GM18502 (cell line): ENCODE data around the gene GNAO1.
A peak's percentile ranks its signal among the peaks of the same experiment; 100 is the strongest.

Experiments used
- ATAC-seq: cut with Tn5 transposase; IDR thresholded peaks from one replicate; pipeline ENCODE4 v1.9.1; 2021; ENCODE audit warnings: mild to moderate bottlenecking; ENCODE audit not compliant: unreplicated experiment, poor library complexity

Gene GNAO1

DNA sequence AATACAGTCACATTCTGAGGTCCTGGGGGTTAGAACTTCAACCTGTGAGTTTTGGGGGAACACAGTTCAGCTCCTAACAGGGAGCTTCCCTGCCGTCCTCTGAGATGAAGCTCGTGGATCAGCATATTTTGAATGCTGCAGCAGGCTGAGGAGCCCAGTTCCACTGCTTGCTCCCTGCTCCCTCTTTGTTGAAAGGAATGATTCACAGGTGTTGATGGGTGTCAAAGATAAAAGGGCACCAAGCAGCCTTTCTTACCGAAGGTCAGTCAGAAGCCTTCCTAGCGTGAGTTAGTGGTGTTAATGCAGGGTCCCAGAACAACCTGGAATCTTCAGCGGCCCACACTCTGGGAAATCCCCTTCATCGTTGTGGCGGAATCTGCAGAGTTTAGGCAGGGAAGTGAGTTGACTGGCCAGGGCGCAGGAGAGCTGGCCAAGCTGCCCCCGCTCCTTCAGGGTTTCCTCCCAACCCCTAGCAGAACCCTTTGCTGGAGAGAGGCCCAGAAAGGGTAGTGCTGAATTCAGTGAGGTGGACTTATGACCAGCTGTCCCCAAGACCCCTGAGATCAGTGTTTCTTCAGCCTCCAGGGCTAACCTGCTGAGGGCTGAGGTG is 114.8 kb downstream of the GNAO1 start:
- ATAC-seq: no peak

DNA sequence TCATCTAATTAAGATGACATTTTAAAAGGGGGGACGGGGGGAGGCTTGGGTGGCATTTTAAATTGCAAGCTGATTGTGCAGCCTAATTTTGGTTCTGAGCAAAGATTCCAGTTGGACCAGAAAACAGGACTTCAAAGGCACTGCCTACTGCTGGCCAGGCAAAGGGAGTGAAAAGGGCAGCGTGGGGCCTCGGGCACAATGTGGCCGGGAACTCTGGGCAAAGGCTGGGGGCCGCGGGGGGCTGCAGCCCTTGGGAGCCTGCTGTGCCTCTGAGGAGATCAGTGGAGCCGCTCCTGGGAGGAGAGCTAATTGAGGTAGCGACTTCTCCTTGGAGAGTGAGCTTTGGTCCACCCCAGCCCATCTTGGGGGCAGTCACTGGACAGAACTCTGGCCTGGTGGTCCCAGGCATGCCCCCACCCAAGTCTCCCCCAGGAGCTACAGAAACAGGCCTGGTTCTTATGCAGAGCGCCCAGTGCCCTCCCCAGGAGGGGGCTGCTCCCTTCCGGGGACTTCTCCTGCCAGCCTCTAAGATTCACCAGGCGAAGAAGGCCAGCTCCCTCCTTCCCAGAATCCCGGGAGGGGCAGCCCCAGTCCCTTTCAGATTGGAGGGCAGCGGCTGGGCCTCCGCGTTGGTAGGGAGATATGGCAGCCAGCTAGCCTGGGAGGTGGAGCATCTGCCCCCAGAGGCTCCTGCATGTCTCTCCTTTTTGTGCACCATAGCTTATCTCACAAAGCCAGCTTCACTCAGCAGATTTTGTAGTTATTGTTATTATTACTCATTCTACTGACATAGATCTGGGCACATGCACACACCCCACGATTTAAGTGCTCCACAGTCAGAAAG is 115.6 kb downstream of the GNAO1 start:
- ATAC-seq: no peak

- ATAC-seq: no peak
Observed at GRCh38 chr16:56307534-56307873, 116.2 kb downstream of the GNAO1 start.

GRCh38 chr16:56309008-56309407 is 117.7 kb downstream of the GNAO1 start:
- ATAC-seq: no peak

DNA sequence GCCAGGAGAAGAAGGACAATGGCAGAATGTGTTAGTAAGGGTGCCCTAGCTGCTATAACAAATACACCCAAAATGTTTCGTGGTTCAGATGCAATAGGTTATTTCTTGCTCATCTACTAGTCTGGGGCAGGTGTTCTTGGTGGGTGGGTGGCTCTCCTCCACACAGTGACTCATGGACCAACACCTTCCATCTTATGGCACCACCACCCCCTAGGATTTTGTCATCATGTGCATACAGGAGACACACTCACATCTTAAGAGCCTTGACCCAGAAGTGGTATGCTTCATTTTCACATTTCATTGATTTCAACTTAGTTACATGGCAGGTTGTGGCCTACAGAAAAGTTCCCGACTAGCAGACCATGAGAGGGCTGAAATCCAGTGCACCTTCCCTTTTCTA is 119.4 kb downstream of the GNAO1 start:
- ATAC-seq: no peak

DNA sequence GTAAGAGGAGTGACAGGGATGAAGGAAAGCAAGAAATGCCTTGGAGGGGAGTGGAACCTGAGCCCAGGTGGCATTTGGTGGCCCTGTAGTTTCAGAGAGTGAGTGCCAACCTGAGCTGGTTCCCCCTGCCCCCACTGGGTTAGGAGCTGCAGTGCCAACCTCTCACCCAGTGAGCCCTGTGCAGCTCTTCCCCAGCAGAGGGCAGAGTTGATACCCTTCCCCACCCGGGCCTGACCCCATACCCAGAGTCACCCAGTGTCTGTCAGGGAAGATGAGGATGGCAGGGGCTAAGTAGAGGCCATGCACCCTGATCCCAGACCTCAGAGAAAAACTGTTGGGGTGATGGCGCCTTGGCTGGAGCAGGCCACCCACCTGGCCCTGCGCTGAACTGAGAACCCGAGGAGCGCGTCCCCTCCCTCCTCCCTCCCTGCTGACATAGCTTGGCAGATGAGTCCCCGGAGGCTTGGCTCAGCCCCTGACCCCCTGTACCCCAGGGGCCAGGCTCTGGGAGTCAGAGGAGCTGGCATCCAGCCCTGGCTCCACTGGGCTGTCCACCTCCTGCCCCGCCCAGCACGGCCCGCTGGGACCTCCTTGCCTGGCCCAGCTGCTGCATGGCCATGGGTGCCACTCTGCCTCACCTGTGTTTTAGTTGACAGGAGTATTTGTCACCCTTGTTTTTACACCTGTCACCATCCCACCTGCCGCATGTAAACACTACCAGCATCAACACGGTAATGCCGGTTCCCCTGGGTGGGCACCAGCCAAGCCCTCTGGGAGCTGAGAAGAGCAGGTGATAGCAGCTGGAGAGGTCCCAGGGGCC is 120.1 kb downstream of the GNAO1 start:
- no peak for ATAC-seq

DNA sequence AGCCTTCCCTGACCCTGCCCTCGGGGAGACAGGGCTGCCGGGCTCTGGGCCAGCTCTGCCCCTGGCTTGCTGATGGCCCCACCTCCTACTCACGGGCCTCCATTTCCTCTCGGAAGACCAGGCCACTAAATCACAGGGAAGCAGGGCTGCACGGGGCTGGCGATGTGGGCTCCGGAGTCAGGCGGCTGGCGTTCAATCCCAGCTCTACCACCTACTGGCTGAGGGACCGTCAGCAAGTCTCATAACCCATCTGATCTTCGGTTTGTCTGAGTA is 120.7 kb downstream of the GNAO1 start:
- no peak for ATAC-seq

GRCh38 chr16:56312556-56312955 is 121.3 kb downstream of the GNAO1 start:
- no peak for ATAC-seq

- ATAC-seq: no peak
Observed at GRCh38 chr16:56314244-56314850, 123.1 kb downstream of the GNAO1 start.

GRCh38 chr16:56315955-56316354 is 124.7 kb downstream of the GNAO1 start:
- no peak for ATAC-seq

DNA sequence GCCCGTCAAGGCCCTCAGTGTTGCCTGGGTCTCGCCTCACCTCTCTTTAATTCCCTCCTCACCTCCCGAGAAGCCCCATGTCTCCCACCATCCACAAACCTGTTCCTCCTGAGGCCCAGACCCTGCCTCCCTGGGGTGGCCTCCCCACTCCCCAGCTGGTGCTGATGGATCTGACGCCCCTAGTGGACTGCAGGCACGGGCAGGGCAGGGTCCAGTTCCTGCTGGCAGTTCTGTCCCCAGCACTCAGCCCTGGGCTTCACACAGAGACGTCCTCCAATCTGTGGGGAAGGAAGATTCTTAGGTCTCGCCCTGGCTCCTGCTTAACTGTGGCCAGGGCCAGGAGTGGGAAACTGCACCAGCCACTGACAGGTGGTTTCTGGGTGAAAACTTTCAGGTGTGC is 125.3 kb downstream of the GNAO1 start:
- no peak for ATAC-seq

DNA sequence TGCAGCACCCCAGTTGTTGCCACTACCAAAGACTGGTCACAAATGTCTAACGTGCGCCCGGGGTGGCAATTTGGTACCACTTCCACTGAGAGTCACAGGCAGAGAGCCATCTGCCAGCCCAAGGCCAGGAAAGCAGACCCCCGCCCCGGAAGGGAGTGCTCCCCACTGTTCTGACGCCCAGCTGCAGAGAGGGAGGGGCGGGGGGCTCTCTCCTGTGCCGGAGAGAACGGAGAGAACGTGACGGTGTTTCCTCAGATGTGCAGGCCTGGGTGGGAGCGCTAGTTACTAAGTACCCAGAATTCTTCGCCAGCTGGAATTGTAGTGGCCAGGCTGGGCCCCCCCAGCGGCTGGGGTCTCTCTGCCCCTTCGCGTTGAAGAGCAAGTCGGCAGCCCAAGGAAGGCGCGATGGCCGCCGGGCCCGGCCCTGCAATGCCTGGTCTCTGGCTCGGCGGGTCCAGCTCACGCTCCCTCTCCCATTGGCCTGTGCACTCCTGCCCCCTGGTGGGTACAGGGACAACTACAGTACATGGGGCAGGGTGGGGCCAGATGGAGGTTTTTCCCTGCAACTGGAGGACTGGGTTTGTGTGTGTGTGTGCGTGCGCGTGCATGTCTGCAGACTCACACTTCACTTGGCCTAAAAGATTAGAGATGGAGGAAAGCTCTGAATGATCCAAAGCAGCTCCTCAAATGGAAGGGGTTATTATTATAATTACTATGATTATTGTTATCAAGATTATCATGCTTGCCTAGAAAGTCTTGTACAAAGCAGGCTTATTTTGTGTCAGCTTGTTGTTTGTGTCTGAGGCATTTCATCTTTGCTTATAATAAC is 126.9 kb downstream of the GNAO1 start:
- peak; percentile 94 for ATAC-seq

- no peak for ATAC-seq
Observed at GRCh38 chr16:56318827-56319140, 127.5 kb downstream of the GNAO1 start.

- no peak for ATAC-seq
Observed at GRCh38 chr16:56319376-56319775, 128.1 kb downstream of the GNAO1 start.

DNA sequence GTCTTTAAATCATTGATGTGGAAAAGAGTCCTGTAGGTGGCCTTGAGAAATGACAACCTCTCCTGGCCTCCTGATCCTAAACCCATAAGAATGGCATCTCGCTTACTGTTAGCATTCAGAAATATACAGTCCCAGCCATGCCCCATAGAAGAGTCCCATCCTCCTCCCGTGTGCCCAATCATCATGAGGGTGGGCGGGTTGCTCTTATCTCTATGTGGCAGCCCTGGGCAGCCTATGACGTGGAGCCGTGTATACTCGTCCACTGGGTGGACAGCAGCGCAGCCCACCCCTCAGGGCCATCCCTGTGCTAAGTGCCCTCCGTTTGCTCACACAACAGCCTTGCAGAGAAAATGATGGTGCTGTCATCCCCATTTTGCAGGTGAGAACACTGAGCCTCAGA is 128.8 kb downstream of the GNAO1 start:
- no peak for ATAC-seq

DNA sequence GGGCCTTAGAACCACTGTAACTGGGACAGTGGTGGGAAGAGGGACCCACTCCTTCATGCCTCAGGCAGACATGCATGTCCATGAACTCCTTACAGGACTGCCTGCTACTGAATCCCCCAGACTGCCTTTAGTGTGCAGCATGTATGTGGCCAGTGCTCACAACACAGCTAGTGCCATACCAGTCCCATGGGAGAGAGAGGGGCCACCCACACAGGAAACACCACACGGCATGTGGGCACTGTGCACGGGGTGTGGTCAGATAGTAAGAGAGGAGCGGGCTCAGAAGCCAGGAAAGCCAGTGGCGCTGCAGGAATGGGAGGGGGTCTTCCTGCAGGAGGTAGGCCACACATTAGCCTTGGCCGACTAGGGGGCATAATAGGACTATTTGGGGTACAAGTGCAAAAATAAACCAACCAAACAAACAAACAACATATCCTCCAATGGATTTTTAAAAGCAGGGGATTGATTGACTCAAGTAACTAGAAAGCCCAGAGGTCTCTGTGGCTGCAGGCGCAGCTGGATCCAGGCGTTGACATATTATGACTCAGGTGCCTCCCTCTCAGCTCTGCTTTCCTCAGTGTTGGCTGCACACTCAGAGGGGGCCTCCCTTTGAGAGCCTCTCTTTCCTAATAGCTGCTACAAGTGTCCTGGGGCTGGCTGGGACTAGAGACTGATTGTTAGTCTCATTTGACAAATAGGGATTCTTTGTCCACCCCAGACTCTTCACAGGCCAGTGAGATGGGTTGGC is 129.7 kb downstream of the GNAO1 start:
- no peak for ATAC-seq

GRCh38 chr16:56321571-56321970 is 130.3 kb downstream of the GNAO1 start:
- no peak for ATAC-seq

DNA sequence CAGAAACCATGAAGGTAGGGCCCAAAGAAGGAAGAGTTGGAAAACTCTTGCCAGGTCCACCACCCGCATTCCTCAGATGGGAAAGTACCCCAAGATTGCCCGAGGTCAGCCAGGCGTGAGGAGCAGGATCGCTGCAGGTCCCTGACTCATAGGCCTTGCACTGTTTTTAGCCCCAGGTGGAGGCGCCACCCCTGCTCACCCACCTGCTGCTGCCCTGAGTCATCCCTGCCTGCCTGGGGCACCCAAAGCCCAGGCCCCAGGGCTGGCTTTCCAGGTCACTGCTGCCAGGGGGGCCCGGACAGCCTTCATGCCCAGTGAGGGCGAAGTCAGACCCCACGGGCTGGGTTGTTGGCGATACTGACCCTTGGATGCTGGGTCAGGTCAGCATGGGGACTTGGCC is 133.1 kb downstream of the GNAO1 start:
- ATAC-seq: no peak

DNA sequence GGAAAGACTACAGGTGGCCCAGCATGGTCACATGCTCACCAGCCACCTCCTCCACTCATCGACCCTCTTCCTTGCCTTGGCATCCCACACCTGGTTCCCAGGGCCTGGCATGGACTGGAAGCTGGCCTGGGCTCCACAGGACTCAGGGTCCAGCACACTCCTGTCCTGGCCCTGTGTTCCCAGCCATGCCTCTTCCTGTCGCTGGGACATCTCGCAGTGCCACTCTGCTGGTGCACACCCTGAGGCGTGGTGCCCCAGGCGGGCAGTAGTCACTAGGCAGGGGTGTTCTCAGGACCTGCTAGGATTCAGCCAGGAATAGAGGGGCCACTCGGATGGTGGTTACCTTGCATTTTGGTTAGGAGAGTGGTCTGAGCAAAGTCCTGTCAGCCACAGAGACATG is 134.7 kb downstream of the GNAO1 start:
- ATAC-seq: no peak
